Measurements from ENCODE around the gene TNFRSF18. TPM values are rescaled to one million over a fixed set of nuclear protein-coding genes. Genes with fewer than 3 reads are reported as not detected.

The TNFRSF18 gene
- polyA plus RNA-seq, 4 donors: 0.29 to 1.1 (median 0.67) TPM; not detected in 1

DNA sequence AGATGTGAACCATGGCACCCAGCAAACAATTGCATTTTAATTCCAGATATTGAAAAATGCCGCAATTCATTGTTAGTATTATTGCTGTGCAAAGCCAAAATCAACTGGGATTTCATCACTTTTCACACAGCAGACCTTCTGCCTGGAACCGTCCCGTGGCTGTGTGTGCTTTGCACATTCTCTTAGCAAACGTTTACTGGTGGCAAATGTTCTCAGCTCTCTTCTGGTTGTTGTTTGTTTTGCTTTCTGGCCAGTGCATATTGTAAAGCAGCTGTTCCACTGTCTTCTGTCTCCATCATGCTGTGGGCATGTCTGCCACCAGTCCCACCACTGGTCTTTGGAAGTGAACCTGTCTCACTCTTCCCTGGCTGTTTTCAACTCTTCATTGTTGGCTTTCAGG is 52.5 kb downstream of the TNFRSF18 start:
- no peak for DNase-seq (ENCODE audit: low read depth in 4 of 4, low spot score in 3 of 4)

Other genes starting within 250 kb of the TNFRSF18 start
- 10 to 100 TPM; 53.1 to 65.2 (median 57.0) TPM for gene NOC2L, start 247.3 kb downstream of the TNFRSF18 start, polyA plus RNA-seq (ENCODE audit: insufficient read length in 4 of 4)
- 10 to 100 TPM in 2 of 4 donors, 1 to 10 TPM in 2; 9.3 to 15.2 (median 11.3) TPM for gene KLHL17, start 246.0 kb downstream of the TNFRSF18 start, polyA plus RNA-seq (ENCODE audit: insufficient read length in 4 of 4)
- gene PLEKHN1, start 240.1 kb downstream of the TNFRSF18 start, polyA plus RNA-seq (ENCODE audit: insufficient read length in 4 of 4): 1 to 10 TPM in 1 of 4 donors, under 1 TPM in 3; 0.13 to 1.2 (median 0.46) TPM
- gene PERM1, start 224.5 kb downstream of the TNFRSF18 start, polyA plus RNA-seq (ENCODE audit: insufficient read length in 4 of 4): under 1 TPM in 3 of 4 donors, not detected in 1; 0.14 to 0.38 (median 0.37) TPM
- 10 to 100 TPM; 16.7 to 56.7 (median 20.2) TPM for gene HES4, start 206.5 kb downstream of the TNFRSF18 start, polyA plus RNA-seq (ENCODE audit: insufficient read length in 4 of 4)
- gene ISG15, start 193.1 kb downstream of the TNFRSF18 start, polyA plus RNA-seq (ENCODE audit: insufficient read length in 4 of 4): 10 to 100 TPM in 3 of 4 donors, 1 to 10 TPM in 1; 9.1 to 15.7 (median 13.3) TPM
- gene AGRN, start 186.5 kb downstream of the TNFRSF18 start, polyA plus RNA-seq (ENCODE audit: insufficient read length in 4 of 4): 100 to 1,000 TPM; 200 to 311 (median 231) TPM
- gene RNF223, start 132.3 kb downstream of the TNFRSF18 start, polyA plus RNA-seq (ENCODE audit: insufficient read length in 4 of 4): under 1 TPM; 0.14 to 0.88 (median 0.37) TPM
- gene C1orf159, start 90.5 kb downstream of the TNFRSF18 start, polyA plus RNA-seq (ENCODE audit: insufficient read length in 4 of 4): 10 to 100 TPM in 1 of 4 donors, 1 to 10 TPM in 3; 7.9 to 14.8 (median 9.5) TPM
- under 1 TPM; 0.33 to 0.83 (median 0.63) TPM for gene TTLL10, start 32.7 kb downstream of the TNFRSF18 start, polyA plus RNA-seq (ENCODE audit: insufficient read length in 4 of 4)
- 1 to 10 TPM; 1.6 to 2.5 (median 2.2) TPM for gene TNFRSF4, start 7.6 kb upstream of the TNFRSF18 start, polyA plus RNA-seq (ENCODE audit: insufficient read length in 4 of 4)
- 100 to 1,000 TPM; 115 to 137 (median 133) TPM for gene SDF4, start 25.4 kb upstream of the TNFRSF18 start, polyA plus RNA-seq (ENCODE audit: insufficient read length in 4 of 4)
- gene B3GALT6, start 25.6 kb upstream of the TNFRSF18 start, polyA plus RNA-seq (ENCODE audit: insufficient read length in 4 of 4): 10 to 100 TPM; 18.0 to 28.4 (median 20.6) TPM
- gene C1QTNF12, start 40.1 kb upstream of the TNFRSF18 start, polyA plus RNA-seq (ENCODE audit: insufficient read length in 4 of 4): 10 to 100 TPM in 2 of 4 donors, 1 to 10 TPM in 2; 9.0 to 20.6 (median 9.9) TPM
- 10 to 100 TPM; 47.7 to 57.5 (median 52.6) TPM for gene UBE2J2, start 67.3 kb upstream of the TNFRSF18 start, polyA plus RNA-seq (ENCODE audit: insufficient read length in 4 of 4)
- gene SCNN1D, start 73.8 kb upstream of the TNFRSF18 start, polyA plus RNA-seq (ENCODE audit: insufficient read length in 4 of 4): 1 to 10 TPM; 4.2 to 8.5 (median 4.9) TPM
- 10 to 100 TPM; 21.7 to 38.7 (median 24.4) TPM for gene ACAP3, start 101.3 kb upstream of the TNFRSF18 start, polyA plus RNA-seq (ENCODE audit: insufficient read length in 4 of 4)
- gene PUSL1, start 102.0 kb upstream of the TNFRSF18 start, polyA plus RNA-seq (ENCODE audit: insufficient read length in 4 of 4): 10 to 100 TPM in 1 of 4 donors, 1 to 10 TPM in 3; 6.5 to 12.2 (median 7.2) TPM
- 100 to 1,000 TPM; 104 to 117 (median 110) TPM for gene INTS11, start 118.1 kb upstream of the TNFRSF18 start, polyA plus RNA-seq (ENCODE audit: insufficient read length in 4 of 4)
- gene CPTP, start 118.2 kb upstream of the TNFRSF18 start, polyA plus RNA-seq (ENCODE audit: insufficient read length in 4 of 4): 10 to 100 TPM; 11.6 to 20.7 (median 14.5) TPM
- gene TAS1R3, start 124.7 kb upstream of the TNFRSF18 start, polyA plus RNA-seq (ENCODE audit: insufficient read length in 4 of 4): under 1 TPM; 0.22 to 0.56 (median 0.33) TPM
- gene DVL1, start 142.8 kb upstream of the TNFRSF18 start, polyA plus RNA-seq (ENCODE audit: insufficient read length in 4 of 4): 10 to 100 TPM; 27.0 to 56.4 (median 28.5) TPM
- gene MXRA8, start 152.0 kb upstream of the TNFRSF18 start, polyA plus RNA-seq (ENCODE audit: insufficient read length in 4 of 4): 100 to 1,000 TPM; 177 to 242 (median 190) TPM
- 100 to 1,000 TPM in 1 of 4 donors, 10 to 100 TPM in 3; 63.0 to 110 (median 64.3) TPM for gene AURKAIP1, start 168.6 kb upstream of the TNFRSF18 start, polyA plus RNA-seq (ENCODE audit: insufficient read length in 4 of 4)
- 100 to 1,000 TPM; 232 to 273 (median 238) TPM for gene CCNL2, start 192.7 kb upstream of the TNFRSF18 start, polyA plus RNA-seq (ENCODE audit: insufficient read length in 4 of 4)
- gene MRPL20, start 200.7 kb upstream of the TNFRSF18 start, polyA plus RNA-seq (ENCODE audit: insufficient read length in 4 of 4): 100 to 1,000 TPM; 110 to 137 (median 115) TPM
- gene ANKRD65, start 214.7 kb upstream of the TNFRSF18 start, polyA plus RNA-seq (ENCODE audit: insufficient read length in 4 of 4): 10 to 100 TPM in 2 of 4 donors, 1 to 10 TPM in 2; 6.6 to 19.9 (median 11.9) TPM
- gene VWA1, start 229.1 kb upstream of the TNFRSF18 start, polyA plus RNA-seq (ENCODE audit: insufficient read length in 4 of 4): 10 to 100 TPM; 53.9 to 92.3 (median 63.1) TPM
- 1 to 10 TPM; 1.4 to 3.1 (median 3.1) TPM for gene ATAD3C, start 243.1 kb upstream of the TNFRSF18 start, polyA plus RNA-seq (ENCODE audit: insufficient read length in 4 of 4)